GM21619 (cell line): ENCODE data around the gene NID1.
"Not testable (repeated sequence)": the region's sequence is repeated elsewhere in the genome, so short reads cannot be mapped to it uniquely, and the experiment has no call there.

Experiments used
- ATAC-seq: cut with Tn5 transposase; IDR thresholded peaks from one replicate; pipeline ENCODE4 v1.9.1; 2021; ENCODE audit not compliant: unreplicated experiment

The NID1 gene

DNA sequence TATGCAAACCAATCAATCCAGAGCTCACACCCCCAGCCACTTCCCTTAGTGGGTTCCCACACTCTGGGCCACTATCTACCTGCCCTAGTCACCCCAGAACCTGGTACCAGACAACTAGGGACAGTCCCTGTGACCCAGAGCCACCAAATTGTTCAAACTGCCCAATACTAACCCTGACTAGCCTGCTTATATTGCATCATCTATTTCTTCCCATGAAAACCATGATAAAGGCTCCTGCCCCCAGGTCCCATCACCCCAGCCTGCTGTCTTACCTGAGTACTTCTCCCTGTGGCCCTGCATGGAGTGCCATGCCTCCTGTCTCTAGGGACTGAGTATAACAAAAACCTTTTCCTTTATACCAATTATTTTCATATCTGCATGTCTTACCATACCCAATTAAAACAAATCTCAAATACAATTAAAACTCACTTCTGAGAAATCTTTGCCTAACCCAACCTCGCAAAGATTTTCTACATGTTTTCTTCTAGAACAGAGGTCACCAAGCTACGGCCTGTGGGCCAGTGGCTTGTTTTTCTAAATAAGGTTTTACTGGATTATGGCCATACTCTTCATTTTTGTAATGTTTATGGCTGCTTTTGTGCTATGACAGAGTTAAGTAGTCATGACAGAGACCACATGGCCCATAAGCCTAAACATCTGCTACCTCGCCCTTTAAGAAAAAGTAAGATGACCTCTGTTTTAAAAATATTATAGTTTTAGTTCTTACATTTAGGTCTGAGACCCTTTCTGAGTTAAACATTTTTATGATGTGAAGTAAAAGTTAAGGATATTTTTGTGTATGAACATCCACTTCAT is 31.0 kb upstream of the NID1 start:
- no peak for ATAC-seq

DNA sequence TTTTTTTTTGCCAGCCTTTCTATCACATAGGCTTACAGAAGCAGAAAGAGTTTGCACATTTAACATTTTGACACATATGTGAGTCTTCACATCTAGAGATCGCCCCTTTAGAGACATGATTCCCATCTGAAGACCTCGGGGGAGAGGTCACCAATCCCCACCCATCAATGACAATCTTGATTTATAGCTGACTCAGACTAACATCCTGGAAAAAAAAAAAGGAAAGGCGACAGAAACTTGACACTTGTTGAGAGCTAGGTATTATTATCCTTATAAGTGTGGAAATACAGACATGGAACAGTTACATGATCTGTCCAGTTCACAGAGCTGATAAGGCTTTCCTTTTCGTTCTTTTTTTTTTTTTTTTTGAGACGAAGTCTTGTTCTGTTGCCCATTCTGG is 28.0 kb upstream of the NID1 start:
- ATAC-seq, result no peak

DNA sequence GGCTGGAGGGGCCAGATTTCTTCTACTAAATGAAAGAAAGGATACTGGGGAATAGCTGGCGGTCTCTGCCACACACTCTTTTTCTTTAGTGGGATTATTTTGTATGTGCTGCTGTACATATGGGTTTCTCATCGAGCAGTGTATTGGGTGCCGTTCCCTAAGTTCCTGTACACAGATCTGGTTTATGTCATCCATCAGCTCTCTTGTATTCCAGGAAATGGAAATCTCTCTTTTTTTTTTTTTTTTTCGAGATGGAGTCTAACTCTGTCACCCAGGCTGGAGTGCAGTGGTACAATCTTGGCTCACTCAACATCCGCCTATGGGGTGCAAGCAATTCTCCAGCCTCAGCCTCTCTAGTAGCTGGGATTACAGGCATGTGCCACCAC is 27.0 kb upstream of the NID1 start:
- no peak for ATAC-seq

DNA sequence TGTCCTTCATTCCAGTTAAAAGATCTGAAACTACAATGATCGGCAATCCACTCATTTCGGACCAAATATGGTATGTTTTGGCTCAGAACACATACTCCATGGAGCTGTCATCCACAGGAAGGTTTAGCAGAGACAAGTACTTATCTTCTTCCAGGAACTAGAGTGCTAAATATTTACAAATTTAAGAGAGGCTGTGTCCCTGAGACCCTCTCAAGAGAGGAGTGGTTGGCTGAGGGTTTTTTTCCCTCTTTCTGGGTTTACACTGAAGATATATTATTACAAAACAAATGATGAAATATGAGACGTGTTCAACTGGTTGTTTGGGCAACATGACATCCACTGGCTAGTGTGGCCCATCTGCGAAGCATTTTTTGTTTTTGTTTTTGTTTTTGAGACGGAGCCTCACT is 25.9 kb upstream of the NID1 start:
- no peak for ATAC-seq

DNA sequence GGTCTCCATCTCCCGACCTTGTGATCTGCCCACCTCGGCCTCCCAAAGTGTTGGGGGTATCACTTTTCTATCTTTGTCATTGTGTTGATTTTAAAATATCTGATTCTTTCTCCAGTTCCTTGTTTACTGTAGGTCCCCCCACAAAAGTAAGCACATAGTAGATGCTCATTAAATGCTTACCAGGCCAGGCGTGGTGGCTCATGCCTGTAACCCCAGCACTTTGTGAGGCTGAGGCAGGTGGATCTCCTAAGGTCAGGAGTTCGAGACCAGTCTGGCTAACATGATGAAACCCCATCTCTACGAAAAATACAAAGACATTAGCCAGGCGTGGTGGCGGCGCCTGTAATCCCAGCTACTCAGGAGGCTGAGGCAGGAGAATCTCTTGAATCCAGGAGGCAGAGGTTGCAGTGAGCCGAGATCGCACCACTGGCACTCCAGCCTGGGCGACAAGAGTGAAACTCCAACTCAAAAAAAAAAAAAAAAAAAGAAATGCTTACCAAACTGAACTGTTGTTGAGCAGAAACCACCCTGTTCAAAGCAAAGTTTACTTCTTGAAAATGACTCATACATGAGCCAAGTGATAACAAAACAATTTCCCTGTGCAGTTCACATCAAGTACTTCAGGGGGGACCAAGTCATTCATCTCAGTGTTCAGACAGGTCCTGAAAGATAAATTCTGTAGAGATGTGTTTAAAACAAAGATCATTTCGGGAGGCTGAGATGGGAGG is 24.3 kb upstream of the NID1 start:
- no peak for ATAC-seq

DNA sequence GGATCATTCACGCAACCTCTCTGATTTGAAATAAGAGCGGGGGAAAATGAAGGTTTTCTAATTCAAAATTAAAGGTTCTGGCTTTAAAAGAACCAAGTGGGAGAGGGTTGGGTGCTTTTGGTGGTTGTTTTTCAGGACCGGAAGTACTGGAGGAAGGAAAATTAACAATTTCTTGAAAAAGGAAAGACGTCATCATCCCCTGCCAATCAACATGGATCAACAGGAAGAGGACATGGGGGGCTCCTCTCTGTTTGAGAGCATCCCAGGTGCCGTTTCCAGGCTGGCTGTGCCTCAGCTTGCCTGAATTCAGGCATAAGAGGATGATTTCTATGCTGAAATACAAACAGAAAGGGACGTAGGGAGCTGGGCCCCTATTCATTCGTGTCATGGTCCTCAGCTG is 21.6 kb upstream of the NID1 start:
- ATAC-seq, result no peak

DNA sequence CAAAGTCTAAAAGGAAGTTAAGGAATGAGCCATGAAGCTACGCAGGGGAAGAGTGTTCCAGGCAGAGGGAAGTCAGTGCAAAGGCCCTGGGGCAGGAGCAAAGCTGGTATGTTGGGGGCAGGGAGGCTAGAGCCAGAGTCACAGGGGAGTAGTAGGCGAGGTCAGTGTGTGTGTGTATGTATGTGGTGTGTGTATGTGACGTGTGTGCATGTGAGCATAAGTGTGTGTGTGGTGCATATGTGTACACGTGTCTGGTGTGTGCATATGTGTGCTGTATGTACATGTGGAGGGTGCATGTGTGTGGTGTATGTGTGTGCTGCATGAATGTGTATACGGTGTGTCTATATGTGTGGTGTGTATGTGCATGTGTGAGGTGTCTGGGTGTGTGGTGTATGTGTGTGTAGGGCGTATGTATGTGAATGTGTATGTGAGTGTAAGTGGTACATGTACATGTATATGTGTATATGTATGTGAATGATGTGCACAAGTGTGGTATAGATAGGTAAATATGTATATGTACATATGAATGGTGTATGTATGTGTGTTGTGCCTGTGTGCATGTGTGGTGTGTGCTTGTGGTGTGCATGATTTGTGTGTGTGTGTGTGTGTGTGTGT is 20.8 kb upstream of the NID1 start:
- ATAC-seq, result no peak

DNA sequence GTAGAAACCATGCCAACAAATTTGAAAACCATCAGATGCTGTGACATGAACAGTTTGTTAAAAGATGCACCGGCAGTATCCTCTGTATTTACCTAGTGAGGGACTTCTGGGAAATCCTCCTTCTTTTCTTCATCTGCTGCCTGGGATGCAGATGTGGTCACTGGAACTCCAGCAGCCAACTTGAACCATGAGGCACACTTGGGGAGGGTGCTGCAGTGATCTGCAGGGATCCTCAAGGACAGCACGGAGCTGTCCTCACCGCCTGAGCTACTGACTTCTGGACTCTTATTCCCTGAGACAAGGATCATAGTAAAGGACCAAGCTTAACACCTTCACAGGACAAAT is 19.5 kb upstream of the NID1 start:
- ATAC-seq, result no peak

DNA sequence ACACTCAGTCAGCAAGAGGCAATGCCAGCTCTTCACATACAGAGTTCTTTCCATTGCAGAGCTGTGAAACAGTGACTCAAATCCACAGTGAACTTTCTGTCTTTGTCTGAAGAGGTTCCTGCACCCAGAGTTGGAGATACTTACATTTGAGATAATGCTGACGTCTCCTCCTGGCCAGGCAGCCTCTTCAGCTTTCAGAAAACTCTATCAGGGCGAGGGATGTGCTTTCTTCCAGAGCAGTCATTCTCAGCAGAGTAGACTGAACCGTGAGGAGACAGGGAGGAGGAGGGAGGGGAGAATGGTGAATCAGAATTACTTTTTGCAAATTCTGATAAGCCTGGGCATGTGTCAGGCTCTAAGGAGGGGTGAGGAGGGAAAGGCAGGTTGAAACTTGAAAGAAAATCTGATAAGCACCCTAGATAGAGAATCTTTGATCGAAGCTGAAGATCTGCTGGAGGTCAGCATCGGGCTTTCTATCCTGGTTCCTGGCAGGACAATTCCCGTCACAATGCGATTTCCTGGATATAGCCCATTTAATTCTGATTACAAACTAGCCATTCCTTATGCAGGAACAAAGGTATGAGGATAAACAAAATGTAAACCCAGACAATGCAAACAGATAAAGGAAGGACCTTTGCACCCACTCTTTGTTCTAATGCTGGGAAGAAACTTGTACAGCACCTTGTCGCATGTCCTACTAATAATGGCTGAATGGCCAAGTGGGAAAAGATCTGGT is 18.9 kb upstream of the NID1 start:
- no peak for ATAC-seq

DNA sequence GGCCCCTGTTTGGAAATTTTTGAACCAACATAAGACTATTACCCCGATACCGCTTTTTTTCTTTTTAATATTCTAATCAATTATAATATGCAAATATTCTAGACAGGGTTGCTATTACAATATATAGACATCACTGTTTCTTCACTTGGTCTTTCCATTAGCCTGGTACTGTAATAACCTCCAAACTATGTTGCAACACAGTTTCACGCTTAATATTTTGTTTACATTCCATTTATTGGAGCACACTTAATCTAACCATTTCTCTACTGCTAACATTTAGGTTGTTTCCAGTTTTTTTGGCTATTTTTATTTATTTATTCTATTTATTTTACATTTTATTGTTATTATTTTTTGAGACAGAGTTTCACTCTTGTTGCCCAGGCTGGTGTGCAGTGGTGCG is 17.6 kb upstream of the NID1 start:
- no peak for ATAC-seq

DNA sequence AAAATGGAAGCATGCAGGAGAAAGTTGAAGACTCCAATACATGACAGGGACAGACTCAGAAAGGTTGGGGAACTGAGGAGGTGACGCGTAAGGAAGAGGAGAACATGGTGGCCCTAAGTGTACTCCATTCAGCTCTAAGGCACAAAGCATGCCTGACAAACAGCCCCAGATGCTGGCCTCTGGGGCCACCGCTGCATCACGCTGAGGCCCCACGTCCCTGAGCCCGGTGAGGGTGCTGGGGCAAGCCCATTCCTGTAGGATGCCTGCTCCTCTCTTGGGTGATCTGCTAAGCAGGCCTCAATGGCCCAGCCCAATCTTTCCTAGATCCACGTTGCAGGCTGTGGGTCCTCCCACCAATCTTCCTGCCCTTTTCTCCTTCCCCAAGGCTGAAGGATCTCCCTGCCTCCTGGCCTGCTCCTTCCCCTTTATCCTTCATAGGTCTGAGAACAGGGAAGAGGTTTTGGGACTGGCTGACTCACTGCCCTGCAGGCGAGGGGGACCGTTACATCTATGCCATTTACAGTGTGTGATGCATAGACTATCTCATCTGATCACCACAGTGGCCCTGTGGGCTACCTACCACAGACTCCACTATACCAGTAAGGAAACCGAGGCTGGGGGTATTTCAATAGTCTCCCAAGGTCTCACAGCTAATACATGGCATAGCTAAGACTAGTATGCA is 16.8 kb upstream of the NID1 start:
- ATAC-seq, result no peak

DNA sequence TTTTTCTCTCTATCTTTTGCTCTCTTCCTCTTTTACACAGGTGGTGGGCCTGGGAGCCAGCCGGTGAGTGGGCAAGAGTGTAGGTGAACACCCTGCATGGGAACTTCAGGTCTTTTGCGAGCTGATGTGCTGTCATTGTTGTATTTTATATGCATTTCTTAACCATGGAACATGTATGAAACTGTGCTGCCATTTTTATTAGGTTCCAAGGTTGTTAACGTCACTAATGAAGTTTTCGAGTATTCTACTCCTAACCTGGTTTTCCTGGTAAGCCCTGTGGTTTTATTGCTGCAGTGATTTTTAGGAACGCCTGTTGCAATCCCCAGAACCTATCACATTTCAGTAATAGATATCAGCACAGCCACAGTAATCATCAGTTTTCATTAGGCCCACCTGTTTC is 14.8 kb upstream of the NID1 start:
- no peak for ATAC-seq

DNA sequence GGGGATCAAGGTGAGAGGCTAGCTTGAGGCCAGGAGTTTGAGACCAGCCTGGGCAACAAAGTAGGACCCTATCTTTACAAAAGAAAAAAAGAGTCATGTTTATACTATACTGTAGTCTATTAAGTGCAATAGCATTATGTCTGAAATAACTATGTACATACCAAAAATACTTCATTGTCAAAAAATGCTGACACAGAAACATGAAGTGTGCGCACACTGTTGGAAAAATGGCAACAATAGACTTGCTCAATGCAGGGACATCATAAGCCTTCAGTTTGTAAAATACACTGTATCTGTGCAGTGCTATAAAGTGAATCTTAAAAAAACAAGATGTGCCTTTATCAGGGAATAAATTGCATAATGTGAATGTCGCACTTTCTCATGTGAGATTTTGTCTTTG is 14.1 kb upstream of the NID1 start:
- no peak for ATAC-seq

DNA sequence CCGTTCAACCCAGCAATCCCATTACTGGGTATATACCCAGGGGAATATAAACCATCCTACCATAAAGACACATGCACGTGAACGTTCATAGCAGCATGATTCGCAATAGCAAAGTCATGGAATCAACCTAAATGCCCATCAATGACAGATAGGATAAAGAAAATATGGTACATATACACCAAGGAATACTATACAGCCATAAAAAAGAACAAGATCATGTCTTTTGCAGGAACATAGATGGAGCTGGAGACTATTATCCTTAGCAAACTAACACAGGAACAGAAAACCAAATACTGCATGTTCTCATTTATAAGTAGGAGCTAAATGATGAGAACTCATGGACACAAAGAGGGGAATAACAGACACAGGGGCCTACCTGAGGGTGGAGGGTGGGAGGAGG is 13.2 kb upstream of the NID1 start:
- not testable (repeated sequence) for ATAC-seq

DNA sequence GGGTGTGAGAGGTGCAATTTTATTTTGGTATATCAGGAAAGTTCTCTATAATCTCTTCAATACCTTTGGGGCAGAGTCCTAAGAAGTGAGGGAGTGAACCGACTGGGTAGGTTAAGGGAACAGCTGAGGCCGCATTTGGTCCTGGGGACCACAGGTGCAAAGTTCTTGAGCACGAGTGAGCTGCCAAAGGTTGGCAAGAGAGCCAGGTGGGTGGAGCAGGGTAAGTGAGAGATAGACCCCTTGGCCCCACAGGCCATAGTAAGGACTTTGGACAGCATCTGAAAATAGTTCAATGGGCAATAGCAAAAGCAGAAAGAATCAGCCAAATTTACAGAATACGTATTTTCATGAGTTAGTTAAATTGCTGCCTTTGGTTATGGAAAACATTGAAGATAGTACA is 11.0 kb upstream of the NID1 start:
- ATAC-seq, result no peak

DNA sequence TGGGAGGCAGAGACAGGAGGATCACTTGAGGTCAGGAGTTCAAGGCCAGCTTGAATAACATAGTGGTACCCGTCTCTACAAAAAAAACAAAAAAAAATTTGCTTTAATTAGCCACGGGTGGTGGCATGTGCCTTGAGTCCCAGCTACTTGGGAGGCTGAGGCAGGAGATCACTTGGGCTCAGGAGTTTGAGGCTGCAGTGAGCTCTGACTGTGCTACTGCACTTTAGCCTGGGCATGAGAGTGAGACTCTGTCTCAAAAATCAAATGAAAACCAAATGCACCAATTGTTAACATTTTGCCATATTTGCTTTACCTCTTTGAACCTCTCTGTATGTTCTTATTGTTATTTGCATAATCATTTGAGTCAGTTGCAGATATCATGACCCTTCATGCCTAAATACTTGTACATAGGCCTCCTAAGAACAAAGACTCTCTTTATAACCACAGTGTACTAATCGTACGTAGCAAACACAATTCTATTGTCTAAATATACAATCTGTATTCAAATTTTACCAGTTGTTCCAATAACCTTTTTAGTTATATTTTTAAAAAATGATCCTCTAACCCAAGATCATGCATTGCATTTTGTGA is 8.5 kb upstream of the NID1 start:
- no peak for ATAC-seq

DNA sequence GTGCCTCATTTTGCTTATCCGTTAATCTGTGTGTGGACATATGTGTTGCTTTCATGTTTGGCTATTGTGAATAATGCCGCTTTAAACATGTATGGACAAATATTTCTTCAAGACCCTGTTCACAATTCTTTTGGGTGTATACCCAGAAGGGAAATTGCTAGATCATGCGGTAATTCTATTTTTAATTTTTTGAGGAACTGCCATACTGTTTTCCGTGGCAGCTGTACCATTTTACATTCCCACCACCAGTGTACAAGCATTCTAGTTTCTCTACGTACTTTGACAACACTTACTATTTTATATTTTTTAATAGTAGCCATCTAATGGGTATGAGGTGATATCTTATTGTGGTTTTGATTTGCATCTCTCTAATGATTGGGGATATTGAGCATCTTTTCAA is 7.1 kb upstream of the NID1 start:
- no peak for ATAC-seq

DNA sequence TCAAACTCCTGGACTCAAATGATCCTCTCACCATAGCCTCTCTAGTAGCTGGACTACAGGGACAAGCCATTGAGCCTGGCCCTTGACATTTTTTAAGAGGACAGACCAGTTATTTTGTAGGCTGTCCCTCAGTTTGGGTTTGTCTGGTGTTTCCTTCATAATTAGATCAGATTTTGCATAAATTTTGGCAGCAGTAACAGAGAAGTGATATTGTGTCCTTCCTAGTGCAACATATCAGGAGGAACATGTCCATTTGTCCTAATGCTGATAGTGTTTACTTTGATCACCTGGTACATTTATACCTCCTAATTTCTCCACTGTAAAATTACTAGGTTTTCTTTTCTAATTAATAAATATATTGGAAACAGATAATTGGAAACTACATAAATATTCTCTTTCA is 5.9 kb upstream of the NID1 start:
- ATAC-seq, result no peak

DNA sequence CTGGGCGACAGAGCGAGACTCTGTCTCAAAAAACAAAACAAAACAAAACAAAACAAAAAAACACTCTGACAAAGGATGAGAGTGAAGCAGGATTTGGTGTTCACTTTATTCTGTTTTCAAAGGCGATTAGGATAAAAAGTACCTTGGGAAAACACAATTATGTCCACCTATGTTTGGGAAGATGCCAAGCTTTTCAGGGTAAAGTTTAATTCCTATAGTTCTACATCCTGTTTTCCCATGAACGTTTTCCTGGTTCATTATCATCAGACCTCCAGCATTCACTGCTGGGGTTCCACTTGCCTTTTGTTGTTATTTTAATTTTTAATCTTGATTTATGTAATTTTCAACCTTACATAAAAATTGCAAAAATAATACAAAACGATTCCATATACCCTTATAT is 4.9 kb upstream of the NID1 start:
- ATAC-seq, result no peak

DNA sequence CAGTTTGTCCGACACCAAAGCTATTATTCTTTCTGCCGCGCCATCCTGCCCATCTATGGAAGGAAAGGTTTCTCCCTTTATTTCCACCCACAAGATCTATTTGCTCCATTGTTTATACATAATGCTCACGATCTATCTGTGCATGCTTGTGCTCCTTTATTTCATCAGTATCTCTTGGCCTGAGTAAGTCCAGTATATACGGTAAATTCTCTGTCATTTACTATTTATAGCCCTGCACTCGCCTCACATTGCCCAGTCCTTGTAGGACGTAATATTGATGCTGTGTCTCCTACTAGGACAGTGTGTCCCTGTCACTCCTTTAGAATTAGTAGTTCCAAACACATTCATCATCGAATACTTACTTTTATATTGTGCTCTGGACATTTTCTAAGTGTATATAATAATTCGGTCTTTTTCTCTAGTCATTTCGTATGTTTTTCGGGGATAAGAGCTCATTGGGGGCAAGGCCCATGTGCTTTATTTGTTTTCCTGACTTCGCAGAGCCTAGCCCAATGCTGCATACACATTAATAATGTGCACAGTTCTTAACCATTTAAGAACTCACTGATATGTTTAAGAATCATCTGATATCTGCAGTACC is 3.1 kb upstream of the NID1 start:
- ATAC-seq, result no peak
